Activated CD8-positive, alpha-beta memory T cell treated with anti-CD3 and anti-CD28 coated beads, Interleukin-2, amount 50 U/mL, for 4 hours (primary cell): ENCODE measurements around the gene MYH13.

ENCODE experiments used
- DNase-seq: peaks from one replicate; pipeline ENCODE4 v3.0.0-alpha.2; 2020

Gene MYH13

GRCh38 chr17:10339051-10339450 lies 33.8 kb downstream of the MYH13 start:
- no peak for DNase-seq

GRCh38 chr17:10337976-10338375 lies 34.8 kb downstream of the MYH13 start:
- no peak for DNase-seq

GRCh38 chr17:10337136-10337535 lies 35.7 kb downstream of the MYH13 start:
- DNase-seq = no peak

GRCh38 chr17:10336393-10336792 lies 36.4 kb downstream of the MYH13 start:
- no peak for DNase-seq

- no peak for DNase-seq
These were observed 40.3 kb downstream of the MYH13 start for GRCh38 chr17:10332515-10332914.

- DNase-seq = no peak
These were observed 43.6 kb downstream of the MYH13 start for GRCh38 chr17:10328971-10329923.

- no peak for DNase-seq
These were observed 44.6 kb downstream of the MYH13 start for GRCh38 chr17:10328206-10328605.

GRCh38 chr17:10327640-10328039 lies 45.2 kb downstream of the MYH13 start:
- DNase-seq = peak; percentile 61

- no peak for DNase-seq
These were observed 47.6 kb downstream of the MYH13 start for GRCh38 chr17:10325031-10325695.

GRCh38 chr17:10323812-10324610 lies 48.8 kb downstream of the MYH13 start:
- no peak for DNase-seq

GRCh38 chr17:10318535-10318934 lies 54.3 kb downstream of the MYH13 start:
- DNase-seq = no peak

GRCh38 chr17:10317543-10317834 lies 55.3 kb downstream of the MYH13 start:
- no peak for DNase-seq

GRCh38 chr17:10316801-10317542 lies 55.8 kb downstream of the MYH13 start:
- DNase-seq = no peak

GRCh38 chr17:10314329-10314728 lies 58.5 kb downstream of the MYH13 start:
- no peak for DNase-seq

GRCh38 chr17:10313037-10313672 lies 59.7 kb downstream of the MYH13 start:
- no peak for DNase-seq

- DNase-seq = no peak
These were observed 61.7 kb downstream of the MYH13 start for GRCh38 chr17:10311131-10311530.

- no peak for DNase-seq
These were observed 63.5 kb downstream of the MYH13 start for GRCh38 chr17:10309003-10309974.

- no peak for DNase-seq
These were observed 66.2 kb downstream of the MYH13 start for GRCh38 chr17:10306585-10306984.

- DNase-seq = no peak
These were observed 67.4 kb downstream of the MYH13 start for GRCh38 chr17:10305398-10305797.

- DNase-seq = no peak
These were observed 68.0 kb downstream of the MYH13 start for GRCh38 chr17:10304758-10305300.

- DNase-seq = no peak
These were observed 75.1 kb downstream of the MYH13 start for GRCh38 chr17:10297691-10298090.
